K562 (cell line): ENCODE results near the gene SOX18. TPM values are rescaled to one million over a fixed set of nuclear protein-coding genes. Genes with fewer than 3 reads are reported as not detected.

Experiments used
- ARID2 ChIP-seq: fragments of 450-650 bp; IDR thresholded peaks from 2 replicates; pipeline ENCODE4 v1.6.1; 2017; ENCODE audit warnings: antibody characterized with exemption, mild to moderate bottlenecking
- ESRRB ChIP-seq: fragments of 250-450 bp; sonication (Bioruptor Pico); IDR thresholded peaks from 2 replicates; pipeline ENCODE4 v1.5.0; 2020; ENCODE audit warnings: mild to moderate bottlenecking, moderate library complexity, borderline replicate concordance
- GATAD2B ChIP-seq: fragments of 450-650 bp; IDR thresholded peaks from 2 replicates; pipeline ENCODE4 v1.6.1; 2017; ENCODE audit warnings: mild to moderate bottlenecking, borderline replicate concordance
- GTF2E2 ChIP-seq: fragments of 200-800 bp; sonication (Bioruptor generic); IDR thresholded peaks from 2 replicates; pipeline ENCODE4 v1.6.1; 2016; ENCODE audit warnings: missing genetic modification characterization, missing compliant biosample characterization
- KAT7 ChIP-seq: sonication (generic); formaldehyde crosslinking; IDR thresholded peaks from 2 replicates; pipeline ENCODE4 v1.8.0; 2022; ENCODE audit warnings: missing genetic modification reagents, mild to moderate bottlenecking, borderline replicate concordance
- MTA3 ChIP-seq: fragments of 450-650 bp; formaldehyde crosslinking; IDR thresholded peaks from 2 replicates; pipeline ENCODE4 v1.6.1; 2017; ENCODE audit warnings: mild to moderate bottlenecking, borderline replicate concordance
- NEUROD1 ChIP-seq: fragments of 150-350 bp; IDR thresholded peaks from 2 replicates; pipeline ENCODE4 v1.6.1; 2014; ENCODE audit warnings: borderline replicate concordance, low read length, low read depth; ENCODE audit not compliant: partially characterized antibody
- NFE2L1 ChIP-seq: fragments of 450-650 bp; IDR thresholded peaks from 2 replicates; pipeline ENCODE4 v1.6.1; 2016; ENCODE audit warnings: missing genetic modification characterization, low read depth, mild to moderate bottlenecking, missing compliant biosample characterization, moderate library complexity, borderline replicate concordance
- NR3C1 ChIP-seq: sonication (generic); formaldehyde crosslinking; IDR thresholded peaks from 2 replicates; pipeline ENCODE4 v1.8.1; 2022; ENCODE audit warnings: missing genetic modification reagents
- OTX1 ChIP-seq: fragments of 450-650 bp; formaldehyde crosslinking; IDR thresholded peaks from 2 replicates; pipeline ENCODE4 v1.4.0; 2022; ENCODE audit warnings: mild to moderate bottlenecking
- PHF20 ChIP-seq: fragments of 450-650 bp; IDR thresholded peaks from 2 replicates; pipeline ENCODE4 v1.6.1; 2018; ENCODE audit not compliant: partially characterized antibody
- SAP30 ChIP-seq: fragments of 200-600 bp; sonication (generic); IDR thresholded peaks from 2 replicates; pipeline ENCODE4 v1.6.1; 2012; ENCODE audit warnings: borderline replicate concordance, low read depth, mild to moderate bottlenecking, moderate library complexity, low read length, control low read depth, inconsistent platforms; ENCODE audit not compliant: insufficient read depth, poor library complexity, severe bottlenecking
- SMARCC2 ChIP-seq: fragments of 450-650 bp; IDR thresholded peaks from 2 replicates; pipeline ENCODE4 v1.6.1; 2017; ENCODE audit warnings: antibody characterized with exemption, moderate library complexity, mild to moderate bottlenecking, low read depth
- TBL1XR1 ChIP-seq, 2 experiments: IDR thresholded peaks; 2 replicates each; pipeline ENCODE4 v1.6.1; 2012; ENCODE audit warnings: improper control_type of control experiment in 2 of 2, low read length in 2 of 2, mild to moderate bottlenecking in 1 of 2
- TOE1 ChIP-seq, 2 experiments: fragments of 450-650 bp in 1 of 2; sonication (generic) in 1 of 2; formaldehyde crosslinking in 1 of 2; IDR thresholded peaks; 2 replicates each; pipeline versions ENCODE4 v1.7.1 to v1.8.0; 2016 to 2022; ENCODE audit warnings: borderline replicate concordance in 2 of 2, mild to moderate bottlenecking in 2 of 2, antibody characterized with exemption in 1 of 2, inconsistent platforms in 1 of 2, low read depth in 1 of 2, missing genetic modification reagents in 1 of 2, moderate library complexity in 1 of 2
- U2AF2 ChIP-seq: fragments of 200-400 bp; formaldehyde crosslinking; optimal IDR thresholded peaks from 2 replicates; pipeline ENCODE3; 2017; ENCODE audit warnings: low read depth, mild to moderate bottlenecking, low read length
- ZFP91 ChIP-seq: sonication (generic); formaldehyde crosslinking; IDR thresholded peaks from 2 replicates; pipeline ENCODE4 v1.8.0; 2022; ENCODE audit warnings: mild to moderate bottlenecking, missing genetic modification reagents
- ZNF3 ChIP-seq: fragments of 250-450 bp; sonication (Bioruptor Pico); IDR thresholded peaks from 2 replicates; pipeline ENCODE4 v1.5.0; 2021; ENCODE audit warnings: mild to moderate bottlenecking, moderate library complexity
- ZNF316 ChIP-seq: fragments of 450-650 bp; IDR thresholded peaks from 2 replicates; pipeline ENCODE4 v1.6.1; 2016
- ZNF644 ChIP-seq: fragments of 200-800 bp; sonication (Bioruptor generic); IDR thresholded peaks from 2 replicates; pipeline ENCODE4 v1.6.1; 2016; ENCODE audit warnings: low read depth, missing genetic modification characterization, missing compliant biosample characterization
- ZNF668 ChIP-seq: fragments of 250-450 bp; sonication (Bioruptor Pico); IDR thresholded peaks from 2 replicates; pipeline ENCODE4 v1.8.0; 2022; ENCODE audit warnings: mild to moderate bottlenecking, inconsistent platforms
- polyA plus RNA-seq, 8 experiments: library from polyadenylated mRNA; depleted of rRNA in 4 of 8; stranded (reverse) in 5 of 8; unstranded in 3 of 8; fragments of >200 nt; fragmentation: Nextera tagmentation in 2 of 8; fragmentation: Illumina TruSeq in 1 of 8; extraction: Ambion mirVana in 2 of 8; extraction: Trizol in 1 of 8; gene quantifications; 2 replicates each; pipeline versions ENCODE4 v1.2.1 to v1.2.3, GENCODE V29; 2011 to 2014; ENCODE audit warnings: inconsistent platforms in 1 of 8, missing spikeins in 1 of 8
- total RNA-seq, 7 experiments: library from RNA; depleted of rRNA in 6 of 7; stranded (reverse); fragments of >200 nt in 6 of 7; fragmentation: Illumina TruSeq in 2 of 7; extraction: Trizol in 2 of 7; gene quantifications; 2 replicates each; pipeline versions ENCODE4 v1.2.1 to v1.2.3, GENCODE V29; 2011 to 2021; ENCODE audit warnings: low replicate concordance in 1 of 7
- TF ChIP-seq, protein P1 (sequence below), 2 experiments: fragments of 250-450 bp in 1 of 2; fragments of 450-650 bp in 1 of 2; sonication (Bioruptor Pico) in 1 of 2; IDR thresholded peaks; 2 replicates each; pipeline versions ENCODE4 v1.6.1 to v1.8.0; 2016 to 2021; ENCODE audit warnings: mild to moderate bottlenecking in 2 of 2, moderate library complexity in 2 of 2, missing compliant biosample characterization in 1 of 2, missing genetic modification characterization in 1 of 2

The SOX18 gene
- total and polyA plus RNA-seq, 9 of the 15 experiments (the other 6 are each of a cell fraction or from before 2014, with no cell fraction given) = 0.15 to 19.8 (median 0.33) TPM

- TF ChIP-seq ZNF3 (no peak), OTX1 (CRISPR knock-in tag) (peak; percentile 69; the same call in 1 of the 2 replicates), NR3C1 (CRISPR knock-in tag) (no peak), ESRRB (no peak), KAT7 (no peak; the same call in none of the 2 replicates), ZNF316 (no peak), NFE2L1 (tag) (no peak), GATAD2B (no peak; the same call in 1 of the 2 replicates), GTF2E2 (tag) (no peak), PHF20 (peak; percentile 85), U2AF2 (no peak), ARID2 (no peak), SMARCC2 (no peak), TOE1 (IDR thresholded peaks at IDR 0.05; ENCODE audit: borderline replicate concordance) (peak; percentile 55; the same call in 1 of the 2 replicates), TOE1 (CRISPR knock-in tag; IDR thresholded peaks at IDR 0.05; ENCODE audit: borderline replicate concordance, low read depth) (no peak), ZNF644 (tag) (peak; percentile 99), TBL1XR1 (IDR thresholded peaks at IDR 0.05; ENCODE audit: low read length in 2 of 2) (peak; percentile 43 to 79; a peak in 1 of 4 replicates), ZFP91 (CRISPR knock-in tag) (0 out of 2 replicates have a peak, but pooled peaks have one; percentile 69), ZNF668 (CRISPR knock-in tag) (no peak), NEUROD1 (peak; percentile 14), SAP30 (no peak), MTA3 (peak; percentile 36; the same call in 1 of the 2 replicates)
- TF ChIP-seq, protein P1, sequence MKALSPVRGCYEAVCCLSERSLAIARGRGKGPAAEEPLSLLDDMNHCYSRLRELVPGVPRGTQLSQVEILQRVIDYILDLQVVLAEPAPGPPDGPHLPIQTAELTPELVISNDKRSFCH (CRISPR knock-in tag; IDR thresholded peaks at IDR 0.05) = no peak
- TF ChIP-seq, protein P1 (tag; IDR thresholded peaks at IDR 0.05) = peak; percentile 91
These were observed 13.4 kb upstream of the SOX18 start, which contains the start of gene TCEA2 (continued) for GRCh38 chr20:64062596-64063388.
